ENCODE data around the gene ARID4B. TPM values are rescaled to one million over a fixed set of nuclear protein-coding genes. Genes with fewer than 3 reads are reported as not detected.
A peak's percentile ranks its signal among the peaks of the same experiment; 100 is the strongest.
"Not testable (repeated sequence)": the region's sequence is repeated elsewhere in the genome, so short reads cannot be mapped to it uniquely, and the experiment has no call there.

ARID4B gene
- total RNA-seq, 2 experiments from 2014 or later: 30.1 to 30.6 TPM

DNA sequence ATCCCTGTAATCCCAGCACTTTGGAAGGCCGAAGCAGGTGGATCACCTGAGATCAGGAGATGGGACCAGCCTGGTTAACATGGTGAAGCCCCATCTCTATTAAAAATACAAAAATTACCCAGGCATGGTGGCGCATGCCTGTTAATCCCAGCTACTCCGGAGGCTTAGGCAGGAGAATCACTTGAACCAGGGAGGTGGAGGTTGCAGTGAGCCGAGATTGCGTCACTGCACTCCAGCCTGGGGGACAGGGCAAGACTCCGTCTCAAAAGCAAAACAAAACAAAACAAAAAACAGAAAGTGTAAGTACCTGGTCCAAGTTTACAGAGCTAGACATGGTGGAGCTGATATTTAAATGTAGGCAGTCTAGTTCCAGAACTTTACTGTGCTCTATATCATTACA, 69.9 kb downstream of the ARID4B start:
- H3K27ac Mint-ChIP-seq: peak overlapping the region; percentile 42
- peaks cover 11% of the 10 kb centered on the region for H3K36me3 Mint-ChIP-seq
- H3K9me3 Mint-ChIP-seq, H3K4me3 Mint-ChIP-seq, H3K27me3 Mint-ChIP-seq, DNase-seq: not testable (repeated sequence)
- peaks cover 48% of the 10 kb centered on the region for H3K4me1 Mint-ChIP-seq

- no peaks in the 10 kb centered on the region for H3K9me3 Mint-ChIP-seq
- no peaks in the 10 kb centered on the region for H3K27me3 Mint-ChIP-seq
- peaks cover 9% of the 10 kb centered on the region for H3K36me3 Mint-ChIP-seq
- H3K4me1 Mint-ChIP-seq: peaks cover 32% of the 10 kb centered on the region
- H3K4me3 Mint-ChIP-seq: no peak overlapping the region
- no peak for DNase-seq
- H3K27ac Mint-ChIP-seq: no peak overlapping the region
Measured at GRCh38 chr1:235254721-235255120, 73.3 kb downstream of the ARID4B start.

DNA sequence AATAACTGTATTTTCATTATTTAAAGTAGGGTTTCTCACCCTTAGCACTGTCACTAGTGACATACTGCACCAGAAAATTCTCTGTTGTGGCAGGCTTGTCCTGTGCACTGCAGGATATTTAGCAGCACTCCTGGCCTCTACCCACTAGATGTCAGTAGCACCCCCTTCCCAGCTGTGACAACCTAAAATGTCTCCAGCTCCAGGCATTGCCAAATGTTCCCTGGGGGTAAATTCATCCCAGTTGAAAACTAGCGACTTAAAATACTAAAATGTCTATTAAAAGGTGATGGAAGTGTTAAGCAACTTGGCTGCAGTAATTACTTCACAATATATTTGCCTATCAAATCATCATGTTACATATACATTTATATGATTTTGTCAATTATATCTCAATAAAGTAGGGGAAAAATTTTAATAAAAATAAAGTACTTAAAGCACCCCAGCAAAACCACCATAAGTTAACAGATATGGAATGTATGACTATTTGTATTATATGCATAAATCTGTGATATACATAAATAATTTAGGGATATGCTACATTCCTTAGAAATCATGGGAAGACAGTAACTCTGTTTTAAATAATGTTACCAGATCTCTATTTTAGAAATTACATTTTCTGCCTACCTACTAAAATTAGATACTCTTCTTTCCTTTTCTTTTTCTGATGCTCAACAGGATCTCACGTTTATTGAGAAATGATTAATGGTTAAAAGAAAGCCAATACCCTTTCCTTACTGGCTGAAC, 74.6 kb downstream of the ARID4B start:
- Mint-ChIP-seq H3K36me3 (peaks cover 9% of the 10 kb centered on the region), H3K4me1 (peaks cover 22% of the 10 kb centered on the region), H3K27me3 (no peaks in the 10 kb centered on the region), H3K4me3 (no peak overlapping the region), H3K27ac (no peak overlapping the region), H3K9me3 (no peaks in the 10 kb centered on the region)
- peak; percentile 50 for DNase-seq

DNA sequence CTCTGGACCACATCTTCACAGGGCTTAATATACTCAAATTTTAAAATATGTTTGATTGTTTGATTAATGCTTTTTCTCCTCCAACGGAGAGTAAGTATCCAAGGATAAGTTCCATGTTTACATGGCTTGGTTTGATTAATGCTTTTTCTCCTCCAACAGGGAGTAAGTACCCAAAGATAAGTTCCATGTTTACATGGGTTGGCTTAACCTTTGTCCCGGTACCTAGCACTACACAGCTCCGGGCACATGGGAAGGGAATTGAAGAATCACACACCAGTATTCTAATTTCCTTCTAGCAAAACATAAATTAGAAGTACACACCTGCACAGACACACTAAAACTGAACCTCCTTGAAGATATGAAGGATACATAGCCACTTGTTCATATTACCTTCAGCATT, 77.5 kb downstream of the ARID4B start:
- H3K27me3 Mint-ChIP-seq: no peaks in the 10 kb centered on the region
- no peak for DNase-seq
- H3K4me3 Mint-ChIP-seq: no peak overlapping the region
- H3K4me1 Mint-ChIP-seq: peaks cover 25% of the 10 kb centered on the region
- H3K27ac Mint-ChIP-seq: peak overlapping the region; percentile 17
- H3K9me3 Mint-ChIP-seq: no peaks in the 10 kb centered on the region
- peaks cover 12% of the 10 kb centered on the region for H3K36me3 Mint-ChIP-seq

GRCh38 chr1:235246022-235246948, 81.7 kb downstream of the ARID4B start:
- Mint-ChIP-seq H3K9me3 (no peaks in the 10 kb centered on the region), H3K27me3 (no peaks in the 10 kb centered on the region), H3K27ac (no peak overlapping the region), H3K36me3 (peaks cover 20% of the 10 kb centered on the region), H3K4me1 (peaks cover 25% of the 10 kb centered on the region), H3K4me3 (no peak overlapping the region)
- DNase-seq: no peak

GRCh38 chr1:235244974-235245592, 82.9 kb downstream of the ARID4B start:
- no peak overlapping the region for H3K27ac Mint-ChIP-seq
- H3K36me3 Mint-ChIP-seq: peaks cover 20% of the 10 kb centered on the region
- no peak overlapping the region for H3K4me3 Mint-ChIP-seq
- H3K27me3 Mint-ChIP-seq: no peaks in the 10 kb centered on the region
- H3K4me1 Mint-ChIP-seq: peaks cover 32% of the 10 kb centered on the region
- H3K9me3 Mint-ChIP-seq: no peaks in the 10 kb centered on the region
- DNase-seq: no peak

- DNase-seq: no peak
- no peak overlapping the region for H3K4me3 Mint-ChIP-seq
- H3K36me3 Mint-ChIP-seq: peaks cover 22% of the 10 kb centered on the region
- H3K27me3 Mint-ChIP-seq: no peaks in the 10 kb centered on the region
- no peaks in the 10 kb centered on the region for H3K9me3 Mint-ChIP-seq
- no peak overlapping the region for H3K27ac Mint-ChIP-seq
- peaks cover 27% of the 10 kb centered on the region for H3K4me1 Mint-ChIP-seq
Measured at GRCh38 chr1:235240960-235241359, 87.0 kb downstream of the ARID4B start.

DNA sequence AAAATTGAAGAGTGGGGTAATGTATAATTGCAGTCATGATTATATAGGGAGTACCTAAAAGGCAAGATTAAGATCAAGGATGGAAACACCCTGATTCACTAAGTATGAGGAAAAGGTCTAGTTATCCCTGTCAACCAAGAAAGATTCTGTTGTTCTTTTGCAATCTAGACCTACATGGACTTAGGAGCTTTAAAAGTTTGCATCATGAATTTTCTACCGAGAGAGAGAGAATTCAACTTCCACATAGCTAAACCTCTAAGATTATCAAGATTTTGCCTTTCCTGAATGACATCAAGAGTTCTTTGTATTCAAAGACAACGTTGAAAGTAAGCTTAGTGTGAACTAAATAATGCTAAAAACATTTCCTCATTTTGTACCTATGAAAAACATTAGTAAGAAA, 88.1 kb downstream of the ARID4B start:
- H3K4me3 Mint-ChIP-seq: no peak overlapping the region
- H3K27me3 Mint-ChIP-seq: no peaks in the 10 kb centered on the region
- peaks cover 20% of the 10 kb centered on the region for H3K4me1 Mint-ChIP-seq
- no peak for DNase-seq
- H3K27ac Mint-ChIP-seq: no peak overlapping the region
- peaks cover 15% of the 10 kb centered on the region for H3K36me3 Mint-ChIP-seq
- no peaks in the 10 kb centered on the region for H3K9me3 Mint-ChIP-seq

- no peaks in the 10 kb centered on the region for H3K9me3 Mint-ChIP-seq
Measured at GRCh38 chr1:235238558-235238957, 89.4 kb downstream of the ARID4B start.

GRCh38 chr1:235236128-235236527, 91.9 kb downstream of the ARID4B start:
- no peaks in the 10 kb centered on the region for H3K27me3 Mint-ChIP-seq
- peaks cover 10% of the 10 kb centered on the region for H3K36me3 Mint-ChIP-seq
- no peak overlapping the region for H3K27ac Mint-ChIP-seq
- no peak for DNase-seq
- H3K4me1 Mint-ChIP-seq: peaks cover 12% of the 10 kb centered on the region
- H3K4me3 Mint-ChIP-seq: no peak overlapping the region
- H3K9me3 Mint-ChIP-seq: no peaks in the 10 kb centered on the region

More at GRCh38 chr1:235238558-235238957, 89.4 kb downstream of the ARID4B start:
- Mint-ChIP-seq H3K4me3 (no peak overlapping the region), H3K27me3 (no peaks in the 10 kb centered on the region), H3K27ac (no peak overlapping the region), H3K4me1 (peaks cover 15% of the 10 kb centered on the region), H3K36me3 (peaks cover 10% of the 10 kb centered on the region)
- no peak for DNase-seq

GRCh38 chr1:235229868-235230267, 98.1 kb downstream of the ARID4B start:
- Mint-ChIP-seq H3K4me3 (no peak overlapping the region), H3K36me3 (peaks cover 9% of the 10 kb centered on the region), H3K27me3 (no peaks in the 10 kb centered on the region), H3K27ac (no peak overlapping the region), H3K9me3 (no peaks in the 10 kb centered on the region), H3K4me1 (no peaks in the 10 kb centered on the region)
- DNase-seq: no peak

GRCh38 chr1:235227414-235227813, 100.6 kb downstream of the ARID4B start:
- no peaks in the 10 kb centered on the region for H3K9me3 Mint-ChIP-seq
- H3K36me3 Mint-ChIP-seq: peaks cover 9% of the 10 kb centered on the region
- no peaks in the 10 kb centered on the region for H3K27me3 Mint-ChIP-seq
- no peak overlapping the region for H3K27ac Mint-ChIP-seq
- H3K4me1 Mint-ChIP-seq: no peaks in the 10 kb centered on the region
- H3K4me3 Mint-ChIP-seq: no peak overlapping the region
- DNase-seq: no peak

DNA sequence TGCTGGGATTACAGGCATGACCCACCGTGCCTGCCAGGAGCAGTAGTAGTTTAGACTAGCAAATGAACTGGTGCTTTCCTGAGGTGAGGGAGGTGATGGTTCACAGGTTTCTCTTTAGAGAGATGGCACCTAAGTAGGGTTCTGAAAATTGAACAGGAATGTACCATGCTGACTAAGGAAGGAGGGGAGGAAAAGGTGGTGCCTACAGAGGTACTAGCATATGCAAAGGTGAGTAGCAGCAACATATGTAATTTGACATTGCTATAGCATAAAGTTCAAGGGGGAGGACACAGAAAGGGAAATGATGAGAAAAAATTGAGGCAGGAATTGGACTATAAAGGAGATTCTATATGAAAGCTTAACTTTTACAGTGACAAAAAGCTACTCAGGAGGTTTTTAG, 101.0 kb downstream of the ARID4B start:
- Mint-ChIP-seq H3K9me3 (no peaks in the 10 kb centered on the region), H3K4me1 (no peaks in the 10 kb centered on the region), H3K4me3 (no peak overlapping the region), H3K27me3 (no peaks in the 10 kb centered on the region), H3K36me3 (peaks cover 9% of the 10 kb centered on the region), H3K27ac (no peak overlapping the region)
- DNase-seq: no peak

DNA sequence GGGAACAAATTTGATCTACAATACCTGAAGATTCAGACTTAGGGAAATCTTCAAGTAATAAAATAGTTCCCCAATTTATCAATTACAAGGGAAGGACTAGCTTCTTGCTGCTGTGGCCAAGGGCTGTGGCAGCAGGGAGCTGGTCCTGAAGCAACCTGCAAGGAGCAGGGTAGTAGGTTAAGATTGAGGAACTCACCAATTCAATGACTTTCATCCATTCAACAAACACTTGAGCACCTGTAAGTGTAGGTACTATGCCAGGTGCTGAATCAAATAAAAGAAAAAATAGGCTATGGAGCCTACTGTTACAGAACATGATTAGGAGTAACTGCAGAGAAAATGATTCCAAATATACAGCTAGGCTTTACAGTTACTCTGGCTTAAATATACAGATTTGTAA, 102.7 kb downstream of the ARID4B start:
- Mint-ChIP-seq H3K27ac (no peak overlapping the region), H3K4me3 (no peak overlapping the region), H3K27me3 (no peaks in the 10 kb centered on the region), H3K9me3 (no peaks in the 10 kb centered on the region), H3K36me3 (peaks cover 9% of the 10 kb centered on the region), H3K4me1 (no peaks in the 10 kb centered on the region)
- DNase-seq: no peak

Data from activated naive CD8-positive, alpha-beta T cell treated with anti-CD3 and anti-CD28 coated beads for 36 hours (primary cell).